ENCODE results near the gene SNRK. TPM values are rescaled to one million over a fixed set of nuclear protein-coding genes. Genes with fewer than 3 reads are reported as not detected.

SNRK gene
- total RNA-seq, 4 donors from 2014 or later, result 42.9 to 64.0 (median 49.1) TPM

- ATAC-seq, result no peak
- peaks cover 0 to 22% (median 0%) of the 10 kb centered on the region in 3 donors for H3K4me1 ChIP-seq
- no peak for TF ChIP-seq POLR2AphosphoS5 (IDR thresholded peaks at IDR 0.05)
- TF ChIP-seq EP300 (IDR thresholded peaks at IDR 0.05), result no peak
- TF ChIP-seq CTCF (IDR thresholded peaks at IDR 0.05), result no peak
- TF ChIP-seq POLR2A (IDR thresholded peaks at IDR 0.05), result no peak
- WGBS, 2 donors (ENCODE audit: low coverage in 1 of 2), result 78 to 84% methylated on average over 5 to 6 of the region's 6 CpGs
- H3K9me3 ChIP-seq, result no peaks in the 10 kb centered on the region
- H3K36me3 ChIP-seq, result no peaks in the 10 kb centered on the region
- no peak overlapping the region for H3K4me3 ChIP-seq
- H3K27me3 ChIP-seq, result no peaks in the 10 kb centered on the region
- no peak overlapping the region for H3K27ac ChIP-seq
Measured at GRCh38 chr3:43399034-43399433, 112.7 kb downstream of the SNRK start.

- 33% methylated on average over 1 of the region's 1 CpG for WGBS, 2 donors (ENCODE audit: low coverage in 1 of 2)
- Histone ChIP-seq H3K27ac (no peak overlapping the region), H3K4me3 (no peak overlapping the region), H3K9me3 (no peaks in the 10 kb centered on the region), H3K27me3 (no peaks in the 10 kb centered on the region), H3K4me1 (peaks cover 0 to 13% (median 0%) of the 10 kb centered on the region in 3 donors), H3K36me3 (no peaks in the 10 kb centered on the region)
- no peak for ATAC-seq
- TF ChIP-seq POLR2A (IDR thresholded peaks at IDR 0.05) (no peak), EP300 (IDR thresholded peaks at IDR 0.05) (no peak), CTCF (IDR thresholded peaks at IDR 0.05) (no peak), POLR2AphosphoS5 (IDR thresholded peaks at IDR 0.05) (no peak)
Measured at GRCh38 chr3:43400167-43400566, 113.8 kb downstream of the SNRK start.

Other genes with a start within 250 kb of the SNRK start
- 10 to 100 TPM; 23.9 to 39.7 (median 34.9) TPM for gene POMGNT2, start 180.5 kb upstream of the SNRK start, total RNA-seq

Data from gastroesophageal sphincter (tissue), 4 donors.